Fibroblast of lung (primary cell): ENCODE data around the gene ANKRD49.

Experiments used
- EZH2 ChIP-seq: IDR thresholded peaks from 2 replicates; pipeline ENCODE4 v1.5.1; 2012; ENCODE audit warnings: low read length, control low read depth, mild to moderate bottlenecking; ENCODE audit errors: missing control alignments
- TF ChIP-seq, protein P1 (sequence below), 2 donors: IDR thresholded peaks in 1 of 2; conservative IDR thresholded peaks in 1 of 2; 1 replicate in 1 of 2; 2 replicates in 1 of 2; pipeline ENCODE4 v1.5.1; 2011 to 2012; ENCODE audit warnings: low read length in 2 of 2, control low read depth in 1 of 2, inconsistent platforms in 1 of 2, low read depth in 1 of 2, mild to moderate bottlenecking in 1 of 2

DNA sequence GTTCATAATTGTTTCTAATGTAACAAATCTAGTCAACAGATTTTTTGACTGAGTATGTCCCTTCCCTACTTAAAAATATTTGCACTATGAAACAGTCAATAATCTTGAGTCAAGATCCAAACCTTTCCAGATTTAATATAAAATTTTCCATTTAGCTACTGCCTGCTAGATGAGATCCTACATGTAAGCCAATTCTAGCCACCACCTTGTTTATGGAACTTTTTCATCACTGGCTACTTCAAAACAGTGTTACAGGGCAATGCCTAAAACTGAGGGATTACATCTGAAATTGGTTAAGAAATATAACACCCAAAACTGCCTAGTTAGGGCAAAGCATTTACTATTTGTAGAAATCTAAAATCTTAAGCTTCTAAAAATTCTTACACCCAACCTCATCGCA is 39.4 kb downstream of the ANKRD49 start:
- TF ChIP-seq, protein P1, sequence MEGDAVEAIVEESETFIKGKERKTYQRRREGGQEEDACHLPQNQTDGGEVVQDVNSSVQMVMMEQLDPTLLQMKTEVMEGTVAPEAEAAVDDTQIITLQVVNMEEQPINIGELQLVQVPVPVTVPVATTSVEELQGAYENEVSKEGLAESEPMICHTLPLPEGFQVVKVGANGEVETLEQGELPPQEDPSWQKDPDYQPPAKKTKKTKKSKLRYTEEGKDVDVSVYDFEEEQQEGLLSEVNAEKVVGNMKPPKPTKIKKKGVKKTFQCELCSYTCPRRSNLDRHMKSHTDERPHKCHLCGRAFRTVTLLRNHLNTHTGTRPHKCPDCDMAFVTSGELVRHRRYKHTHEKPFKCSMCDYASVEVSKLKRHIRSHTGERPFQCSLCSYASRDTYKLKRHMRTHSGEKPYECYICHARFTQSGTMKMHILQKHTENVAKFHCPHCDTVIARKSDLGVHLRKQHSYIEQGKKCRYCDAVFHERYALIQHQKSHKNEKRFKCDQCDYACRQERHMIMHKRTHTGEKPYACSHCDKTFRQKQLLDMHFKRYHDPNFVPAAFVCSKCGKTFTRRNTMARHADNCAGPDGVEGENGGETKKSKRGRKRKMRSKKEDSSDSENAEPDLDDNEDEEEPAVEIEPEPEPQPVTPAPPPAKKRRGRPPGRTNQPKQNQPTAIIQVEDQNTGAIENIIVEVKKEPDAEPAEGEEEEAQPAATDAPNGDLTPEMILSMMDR (conservative IDR thresholded peaks at IDR 0.05 in 1 of 2, IDR thresholded peaks at IDR 0.05 in 1 of 2; ENCODE audit: low read depth in 1 of 2, low read length in 2 of 2), result no peak
- TF ChIP-seq EZH2, result no peak
